DOHH2 (cell line): Measurements from ENCODE around the gene DTHD1.
A peak's percentile ranks its signal among the peaks of the same experiment; 100 is the strongest.

ENCODE experiments used
- H3F3A ChIP-seq: fragments of 200-600 bp; sonication (generic), shearing (Covaris generic); 2 replicates; pipeline ENCODE4 v1.6.0; 2016; ENCODE audit warnings: antibody characterized with exemption, mild to moderate bottlenecking; ENCODE audit not compliant: control insufficient read depth, insufficient read depth
- H3K27ac ChIP-seq: fragments of 200-600 bp; sonication (generic); 2 replicates; pipeline ENCODE4 v1.5.1; 2014; ENCODE audit warnings: low read depth, mild to moderate bottlenecking, low read length, moderate library complexity
- H3K27me3 ChIP-seq: fragments of 200-600 bp; sonication (generic); 2 replicates; pipeline ENCODE4 v1.6.1; 2014; ENCODE audit warnings: mild to moderate bottlenecking, low read length, mixed read lengths; ENCODE audit not compliant: control insufficient read depth
- H3K36me3 ChIP-seq: fragments of 200-600 bp; sonication (generic); 2 replicates; pipeline ENCODE4 v1.6.1; 2014; ENCODE audit warnings: mild to moderate bottlenecking, low read length, moderate library complexity, mixed read lengths; ENCODE audit not compliant: control insufficient read depth
- H3K4me1 ChIP-seq: fragments of 200-600 bp; sonication (generic); 2 replicates; pipeline ENCODE4 v1.6.1; 2014; ENCODE audit warnings: mild to moderate bottlenecking, low read length, mixed read lengths; ENCODE audit not compliant: control insufficient read depth
- H3K4me2 ChIP-seq: fragments of 200-600 bp; sonication (generic); 2 replicates; pipeline ENCODE4 v1.6.0; 2014; ENCODE audit warnings: mild to moderate bottlenecking, low read length, moderate library complexity
- H3K4me3 ChIP-seq: fragments of 200-600 bp; sonication (generic); 2 replicates; pipeline ENCODE4 v1.5.1; 2014; ENCODE audit warnings: mild to moderate bottlenecking, low read length, mixed read lengths
- H3K79me2 ChIP-seq: fragments of 200-600 bp; sonication (generic); 2 replicates; pipeline ENCODE4 v1.6.1; 2014; ENCODE audit warnings: mild to moderate bottlenecking, low read length, mixed read lengths; ENCODE audit not compliant: control insufficient read depth
- H3K9me2 ChIP-seq: fragments of 200-600 bp; sonication (generic); replicated peaks from 2 replicates; pipeline ENCODE4 v1.6.1; 2014; ENCODE audit warnings: mild to moderate bottlenecking, low read length, mixed read lengths; ENCODE audit not compliant: control insufficient read depth
- H3K9me3 ChIP-seq: fragments of 200-600 bp; sonication (generic); 2 replicates; pipeline ENCODE4 v1.6.1; 2014; ENCODE audit warnings: antibody characterized with exemption, low read length, mixed read lengths; ENCODE audit not compliant: control insufficient read depth, insufficient read depth
- H4K20me1 ChIP-seq: fragments of 200-600 bp; sonication (generic); 2 replicates; pipeline ENCODE4 v1.6.0; 2014; ENCODE audit warnings: low read depth, mild to moderate bottlenecking, antibody characterized with exemption, low read length, moderate library complexity; ENCODE audit not compliant: control insufficient read depth, insufficient read depth
- CTCF ChIP-seq: fragments of 200-600 bp; sonication (generic); IDR thresholded peaks from one replicate; pipeline ENCODE4 v1.5.1; 2014; ENCODE audit warnings: antibody characterized with exemption, mild to moderate bottlenecking, low read depth, low read length; ENCODE audit not compliant: poor library complexity, severe bottlenecking
- EZH2phosphoT487 ChIP-seq: fragments of 200-600 bp; sonication (generic); IDR thresholded peaks from 2 replicates; pipeline ENCODE4 v1.6.1; 2017; ENCODE audit warnings: borderline replicate concordance, mild to moderate bottlenecking, antibody characterized with exemption, low read length, moderate library complexity, mixed read lengths

The DTHD1 gene

GRCh38 chr4:36310216-36310615 is 28.8 kb downstream of the DTHD1 start:
- Histone ChIP-seq H3K79me2 (no peaks in the 10 kb centered on the region), H3K4me2 (peak overlapping the region; percentile 12)

GRCh38 chr4:36310793-36311192 is 29.4 kb downstream of the DTHD1 start:
- H3K79me2 ChIP-seq, result no peaks in the 10 kb centered on the region
- no peaks in the 10 kb centered on the region for H3K36me3 ChIP-seq
- no peaks in the 10 kb centered on the region for H3K9me2 ChIP-seq
- no peaks in the 10 kb centered on the region for H3F3A ChIP-seq
- H3K4me2 ChIP-seq, result peak overlapping the region; percentile 12
- H4K20me1 ChIP-seq, result no peaks in the 10 kb centered on the region
- no peak for TF ChIP-seq CTCF
- TF ChIP-seq EZH2phosphoT487, result no peak
- H3K27ac ChIP-seq, result no peak overlapping the region
- H3K9me3 ChIP-seq, result no peaks in the 10 kb centered on the region
- H3K27me3 ChIP-seq, result no peaks in the 10 kb centered on the region
- peaks cover 14% of the 10 kb centered on the region for H3K4me1 ChIP-seq
- H3K4me3 ChIP-seq, result no peak overlapping the region

More at GRCh38 chr4:36310216-36310615, 28.8 kb downstream of the DTHD1 start:
- Histone ChIP-seq H3K4me1 (peaks cover 14% of the 10 kb centered on the region), H4K20me1 (no peaks in the 10 kb centered on the region), H3K27ac (no peak overlapping the region), H3K9me2 (no peaks in the 10 kb centered on the region), H3K9me3 (no peaks in the 10 kb centered on the region), H3K4me3 (no peak overlapping the region), H3K36me3 (no peaks in the 10 kb centered on the region), H3K27me3 (no peaks in the 10 kb centered on the region), H3F3A (no peaks in the 10 kb centered on the region)
- TF ChIP-seq EZH2phosphoT487 (no peak), CTCF (no peak)

- TF ChIP-seq EZH2phosphoT487 (no peak), CTCF (no peak)
- Histone ChIP-seq H3K4me1 (peaks cover 14% of the 10 kb centered on the region), H3F3A (no peaks in the 10 kb centered on the region), H3K27ac (no peak overlapping the region), H3K9me3 (no peaks in the 10 kb centered on the region), H3K27me3 (no peaks in the 10 kb centered on the region), H3K4me2 (no peak overlapping the region), H3K36me3 (no peaks in the 10 kb centered on the region), H3K4me3 (no peak overlapping the region), H4K20me1 (no peaks in the 10 kb centered on the region), H3K9me2 (no peaks in the 10 kb centered on the region), H3K79me2 (no peaks in the 10 kb centered on the region)
Observed at GRCh38 chr4:36312511-36312910, 31.1 kb downstream of the DTHD1 start.
